ENCODE measurements around the gene PECR.
"Not testable (repeated sequence)": the region's sequence is repeated elsewhere in the genome, so short reads cannot be mapped to it uniquely, and the experiment has no call there.

PECR gene

GRCh38 chr2:216104691-216105090 lies 23.1 kb upstream of the PECR start:
- DNase-seq (ENCODE audit: low read depth): no peak

- no peak for DNase-seq (ENCODE audit: low read depth)
Observed at GRCh38 chr2:216103213-216103612, 21.6 kb upstream of the PECR start.

GRCh38 chr2:216101109-216101508 lies 19.5 kb upstream of the PECR start:
- DNase-seq (ENCODE audit: low read depth): no peak

DNA sequence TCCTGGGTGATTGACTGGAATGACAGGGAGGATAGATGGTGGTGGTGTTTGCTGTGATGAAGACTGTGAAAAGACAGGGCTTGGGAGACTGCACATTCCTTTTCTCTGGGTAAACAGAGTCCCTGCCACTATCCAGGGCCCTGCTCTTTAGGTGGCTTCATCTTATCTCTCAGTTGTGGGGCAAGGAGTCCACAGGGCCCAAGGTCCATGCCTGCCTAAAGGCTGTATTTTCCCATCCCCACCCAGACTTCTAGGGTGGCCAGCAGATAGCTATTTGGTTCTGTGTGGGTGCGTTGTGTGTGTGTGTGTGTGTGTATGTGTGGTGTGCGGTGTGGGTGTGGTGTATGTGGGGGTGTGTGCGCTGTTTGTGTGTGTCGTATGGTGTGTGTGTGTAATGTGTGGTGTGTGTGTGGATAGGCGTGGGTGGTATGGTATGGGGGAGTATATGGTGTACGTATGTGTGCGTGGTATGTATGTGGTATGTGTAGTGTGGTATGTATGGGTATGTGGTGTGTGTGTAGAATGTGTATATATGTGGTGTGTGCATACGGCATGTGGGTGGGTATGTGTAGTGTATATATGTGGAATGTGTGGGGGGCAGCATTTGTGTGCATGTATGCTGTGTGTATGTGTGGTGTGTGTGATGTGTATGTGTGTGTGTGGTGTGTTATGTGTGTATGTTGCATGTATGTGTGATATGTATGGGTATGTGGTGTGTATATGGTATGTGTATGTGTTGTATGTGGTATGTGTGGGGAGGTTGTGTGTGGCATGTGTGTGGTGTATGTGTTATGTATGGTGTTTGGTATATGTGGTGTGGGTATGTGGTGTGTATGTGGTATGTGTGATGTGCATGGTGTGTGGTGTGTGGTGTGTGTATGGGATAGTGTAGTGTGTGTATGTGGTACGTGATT lies 17.1 kb upstream of the PECR start:
- no peak for DNase-seq (ENCODE audit: low read depth)

DNA sequence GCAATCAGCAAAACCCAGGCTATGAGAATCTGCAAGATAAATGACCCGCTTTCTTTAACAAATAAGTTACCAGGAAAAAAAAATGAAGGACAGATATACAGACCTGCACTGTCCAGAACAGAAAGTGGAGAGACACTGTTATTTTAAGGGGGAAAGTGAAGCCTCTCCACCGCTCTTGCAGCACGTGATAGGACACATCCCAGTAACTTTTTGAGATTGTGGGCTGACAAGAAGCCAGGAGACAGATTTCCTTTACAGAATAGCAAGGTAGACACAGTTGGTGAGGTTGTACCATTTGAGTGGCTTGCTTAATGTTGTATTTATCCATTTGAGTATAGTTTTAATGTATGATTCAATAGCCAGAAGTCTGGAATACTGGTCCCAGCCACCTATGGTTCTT lies 13.1 kb upstream of the PECR start:
- DNase-seq (ENCODE audit: low read depth): no peak

- no peak for DNase-seq (ENCODE audit: low read depth)
Observed at GRCh38 chr2:216092646-216093045, 11.0 kb upstream of the PECR start.

GRCh38 chr2:216090369-216090786 lies 8.8 kb upstream of the PECR start:
- no peak for DNase-seq (ENCODE audit: low read depth)

DNA sequence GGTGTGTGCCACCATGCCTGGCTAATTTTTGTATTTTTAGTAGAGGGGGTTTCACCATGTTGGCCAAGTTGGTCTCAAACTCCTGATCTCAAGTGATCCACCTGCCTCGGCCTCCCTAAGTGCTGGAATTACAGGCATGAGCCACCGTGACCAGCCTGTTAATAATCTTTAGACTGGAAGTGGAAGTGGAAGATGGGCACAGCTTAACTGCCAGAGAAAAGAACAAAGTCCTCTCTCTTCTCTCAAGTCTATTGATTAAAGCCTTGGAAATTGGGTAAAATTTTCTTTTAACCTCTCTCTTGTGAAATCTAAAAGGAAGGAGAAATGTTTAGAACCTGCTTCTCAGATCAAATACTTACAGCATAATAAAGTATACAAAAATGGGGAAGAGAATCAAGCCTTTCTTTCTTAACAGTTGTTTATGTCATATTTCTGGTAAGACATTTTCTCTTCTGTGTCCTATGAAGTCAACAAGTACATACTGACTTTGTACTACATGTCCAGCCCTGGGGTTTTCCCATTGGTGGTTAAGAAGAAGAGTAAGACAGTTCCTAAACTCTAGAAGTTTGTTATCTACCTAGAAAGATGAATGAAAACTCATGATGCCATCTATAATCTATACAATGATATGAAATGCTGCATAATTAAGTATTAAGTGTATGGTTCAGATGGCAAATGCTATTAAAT lies 4.7 kb upstream of the PECR start:
- no peak for DNase-seq (ENCODE audit: low read depth)

DNA sequence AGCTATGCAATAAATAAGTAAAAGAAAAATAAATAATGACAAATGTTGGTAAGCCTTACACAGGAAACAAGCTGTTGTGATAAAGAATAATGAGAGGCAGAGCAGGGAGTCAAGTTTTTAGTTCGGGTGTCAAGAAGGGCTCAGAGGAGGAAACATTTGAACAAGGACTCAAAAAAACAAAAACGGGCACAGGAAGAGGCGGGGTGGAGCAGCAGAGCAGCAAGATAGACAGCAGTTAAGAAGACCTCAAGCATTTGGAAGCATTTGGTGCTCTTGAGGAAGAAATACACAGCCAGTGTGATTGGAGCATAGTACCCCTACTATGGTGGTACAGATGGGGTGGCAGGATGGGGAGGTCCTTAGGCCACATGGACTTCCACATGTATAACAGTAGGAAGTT lies 2.9 kb upstream of the PECR start:
- no peak for DNase-seq (ENCODE audit: low read depth)

DNA sequence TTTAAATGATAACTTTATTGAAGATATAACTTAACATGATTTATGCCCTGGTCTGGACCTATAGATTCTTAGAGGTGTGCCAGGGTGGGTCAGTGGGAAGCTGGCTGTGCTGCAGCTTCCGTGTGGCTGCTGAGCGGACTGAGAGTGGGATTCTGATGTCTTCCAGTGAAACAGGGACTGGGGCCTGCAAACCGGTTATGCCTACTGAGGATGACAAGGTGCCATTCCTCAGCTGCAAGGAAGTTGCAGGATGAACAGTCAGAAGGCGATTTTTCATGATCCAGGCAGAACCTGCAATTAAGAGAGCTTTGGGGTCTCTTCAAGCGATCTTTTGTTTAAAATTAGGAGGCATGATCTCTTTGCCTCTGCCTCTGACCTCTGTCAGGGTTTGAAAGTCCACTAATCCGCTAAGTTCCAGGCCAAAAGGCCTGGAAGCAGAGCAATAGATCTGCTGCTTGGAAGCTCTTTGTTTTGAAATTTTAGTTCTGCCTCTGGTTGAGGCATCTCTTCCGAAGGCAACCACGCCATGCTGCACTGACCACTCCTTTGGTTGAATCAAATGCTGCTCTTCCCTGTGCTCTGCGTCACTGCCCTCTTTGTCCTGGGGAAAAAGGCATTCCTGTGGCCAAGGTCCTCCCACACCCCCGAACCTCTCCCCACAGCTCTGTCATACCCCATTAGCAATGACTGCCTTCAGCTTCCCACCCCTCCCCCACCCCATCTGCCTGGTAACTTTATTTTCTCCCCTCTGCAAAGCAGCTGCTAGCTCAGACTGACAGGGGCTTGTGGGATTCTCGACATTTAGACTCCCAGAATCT lies 2.1 kb upstream of the PECR start:
- no peak for DNase-seq (ENCODE audit: low read depth)

DNA sequence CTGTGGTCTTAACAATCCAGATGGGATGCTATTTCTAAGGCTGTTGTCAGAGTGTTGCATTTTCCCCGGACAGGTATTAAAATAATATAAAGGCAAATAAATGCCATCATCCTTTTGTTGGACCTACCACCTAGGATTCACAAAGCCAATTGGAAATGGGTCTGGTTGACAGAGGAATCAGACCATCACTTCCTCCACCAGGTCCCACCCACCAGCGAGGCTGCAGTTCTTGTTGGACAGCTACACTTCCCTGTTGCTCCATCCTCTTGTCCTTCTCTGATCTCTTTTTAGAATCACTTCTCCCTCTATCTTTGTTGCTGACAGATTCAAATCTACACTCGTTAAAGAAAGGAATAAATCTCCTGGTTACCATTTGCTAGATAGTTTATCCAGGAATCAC lies 1.2 kb upstream of the PECR start:
- no peak for DNase-seq (ENCODE audit: low read depth)

DNA sequence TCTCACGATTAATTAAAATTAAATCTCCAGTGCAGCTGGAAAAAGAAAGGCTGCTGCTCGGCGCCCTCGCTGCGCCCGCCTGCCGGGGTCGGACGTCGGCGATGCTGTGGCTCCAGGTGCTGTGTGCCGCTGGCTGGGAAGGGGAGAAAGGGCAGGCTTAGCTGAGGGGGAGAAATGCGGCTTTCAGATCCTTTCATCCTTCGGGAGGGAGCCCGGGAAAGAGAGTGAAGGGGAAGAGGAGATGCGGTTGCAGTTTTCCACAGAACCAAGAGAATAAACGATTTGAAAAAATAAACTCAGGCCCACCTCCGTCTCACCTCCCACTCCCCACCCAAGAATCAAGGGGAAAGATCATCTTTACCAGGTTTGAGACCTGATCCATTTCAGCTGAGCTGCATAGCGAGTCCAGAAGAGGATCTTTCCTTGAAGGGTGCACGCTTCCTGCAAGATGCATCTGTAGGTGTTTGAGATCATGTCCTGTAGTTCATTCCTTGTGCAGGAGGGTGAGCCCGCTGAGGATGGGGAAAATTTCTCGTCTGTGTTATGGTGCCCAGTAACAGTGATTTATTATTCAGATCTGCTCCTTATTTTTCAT lies 605 bp upstream of the PECR start:
- no peak for DNase-seq (ENCODE audit: low read depth)

DNA sequence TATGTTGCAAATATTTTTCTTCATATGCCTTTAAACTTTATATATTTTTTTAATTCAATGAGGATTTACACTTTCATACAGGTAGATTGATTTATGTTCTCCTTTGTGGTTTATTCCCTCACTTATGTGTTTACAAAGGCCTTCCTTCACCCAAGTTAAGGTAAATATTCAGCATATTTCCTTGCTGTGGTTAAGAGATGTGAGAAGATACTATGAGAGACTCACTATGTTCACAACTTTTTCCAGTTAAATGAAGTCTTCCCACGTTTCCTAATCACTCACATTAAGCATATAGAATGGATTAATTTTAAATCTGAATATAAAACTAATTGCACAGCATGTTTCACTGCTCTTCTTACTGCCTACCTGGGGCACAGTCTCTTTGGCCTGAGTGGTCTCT lies 597 bp downstream of the PECR start:
- DNase-seq (ENCODE audit: low read depth): no peak

GRCh38 chr2:216080048-216080447 lies 1.6 kb downstream of the PECR start:
- not testable (repeated sequence) for DNase-seq (ENCODE audit: low read depth)

- no peak for DNase-seq (ENCODE audit: low read depth)
Observed at GRCh38 chr2:216078776-216079175, 2.8 kb downstream of the PECR start.

- no peak for DNase-seq (ENCODE audit: low read depth)
Observed at GRCh38 chr2:216075510-216076485, 5.8 kb downstream of the PECR start.

GRCh38 chr2:216074794-216075193 lies 6.8 kb downstream of the PECR start:
- no peak for DNase-seq (ENCODE audit: low read depth)

DNA sequence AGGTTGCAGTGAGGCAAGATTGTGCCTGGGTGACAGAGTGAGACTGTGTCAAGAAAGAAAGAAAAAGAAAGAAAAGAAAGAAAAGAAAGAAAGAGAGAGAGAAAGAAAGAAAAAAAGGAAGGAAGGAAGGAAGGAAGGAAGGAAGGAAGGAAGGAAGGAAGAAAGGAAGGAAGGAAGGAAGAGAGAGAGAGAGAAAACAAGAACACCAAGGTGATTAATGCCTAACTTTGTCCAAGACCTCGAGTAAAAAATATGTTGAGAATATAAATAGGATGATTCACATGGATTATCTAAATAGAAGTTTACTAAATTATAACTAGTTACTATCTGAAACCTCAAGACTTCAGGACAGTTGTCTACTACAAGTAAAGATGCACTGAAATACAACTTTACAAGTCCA lies 7.2 kb downstream of the PECR start:
- no peak for DNase-seq (ENCODE audit: low read depth)

DNA sequence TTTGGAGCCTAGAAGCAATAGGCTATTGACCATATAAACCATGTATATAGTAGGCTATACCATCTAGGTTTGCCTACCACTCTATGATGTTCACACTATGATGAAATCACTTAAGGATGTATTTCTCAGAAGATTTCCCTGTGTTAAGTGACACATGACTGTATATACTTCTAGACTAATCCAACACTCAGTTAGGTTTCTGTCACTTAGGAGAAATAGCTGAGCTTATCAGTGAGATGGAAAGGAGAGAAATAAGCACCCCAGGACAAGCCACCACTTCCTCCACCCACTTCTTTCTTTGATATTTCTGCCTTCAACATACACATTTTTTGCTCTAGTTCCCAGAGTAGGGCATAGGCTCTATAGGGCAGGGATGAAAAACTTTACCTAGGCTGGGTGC lies 7.8 kb downstream of the PECR start:
- DNase-seq (ENCODE audit: low read depth): no peak

GRCh38 chr2:216072473-216072872 lies 9.1 kb downstream of the PECR start:
- no peak for DNase-seq (ENCODE audit: low read depth)
